HUES48 (cell line): ENCODE results near the gene PHYHD1.
A peak's percentile ranks its signal among the peaks of the same experiment; 100 is the strongest.

Source experiments
- H3K27ac ChIP-seq: one replicate; pipeline ENCODE4 v1.7.0; 2013; ENCODE audit warnings: low read depth, low read length, inconsistent platforms
- H3K27me3 ChIP-seq: 2 replicates; pipeline ENCODE4 v1.6.1; 2013; ENCODE audit warnings: mild to moderate bottlenecking, low read length; ENCODE audit not compliant: control insufficient read depth, insufficient read depth
- H3K36me3 ChIP-seq: 2 replicates; pipeline ENCODE4 v1.6.1; 2013; ENCODE audit warnings: low read length; ENCODE audit not compliant: control insufficient read depth, insufficient read depth
- H3K4me1 ChIP-seq: 2 replicates; pipeline ENCODE4 v1.6.1; 2013; ENCODE audit warnings: mild to moderate bottlenecking, low read length; ENCODE audit not compliant: control insufficient read depth, insufficient read depth
- H3K4me3 ChIP-seq: 2 replicates; pipeline ENCODE4 v1.5.1; 2013; ENCODE audit warnings: mild to moderate bottlenecking, low read depth, low read length
- H3K9ac ChIP-seq: 2 replicates; pipeline ENCODE4 v1.6.1; 2013; ENCODE audit warnings: mild to moderate bottlenecking, low read depth, low read length, moderate library complexity
- H3K9me3 ChIP-seq: 2 replicates; pipeline ENCODE4 v1.6.1; 2013; ENCODE audit warnings: low read length; ENCODE audit not compliant: control insufficient read depth, insufficient read depth

The PHYHD1 gene

GRCh38 chr9:128913048-128913900, 7.5 kb upstream of the PHYHD1 start:
- peaks cover 18% of the 10 kb centered on the region for H3K4me1 ChIP-seq
- H3K36me3 ChIP-seq: peaks cover 65% of the 10 kb centered on the region
- H3K27me3 ChIP-seq: no peaks in the 10 kb centered on the region
- peak overlapping the region; percentile 75 for H3K27ac ChIP-seq
- no peak overlapping the region for H3K4me3 ChIP-seq
- no peaks in the 10 kb centered on the region for H3K9me3 ChIP-seq
- H3K9ac ChIP-seq: no peak overlapping the region

- Histone ChIP-seq H3K27me3 (no peaks in the 10 kb centered on the region), H3K4me1 (peaks cover 18% of the 10 kb centered on the region), H3K9ac (no peak overlapping the region), H3K9me3 (no peaks in the 10 kb centered on the region), H3K36me3 (peaks cover 61% of the 10 kb centered on the region), H3K4me3 (no peak overlapping the region), H3K27ac (no peak overlapping the region)
These were observed 6.6 kb upstream of the PHYHD1 start for GRCh38 chr9:128913995-128914772.

GRCh38 chr9:128916204-128916603, 4.6 kb upstream of the PHYHD1 start:
- no peaks in the 10 kb centered on the region for H3K9me3 ChIP-seq
- H3K27ac ChIP-seq: no peak overlapping the region
- no peak overlapping the region for H3K9ac ChIP-seq
- H3K4me1 ChIP-seq: peaks cover 15% of the 10 kb centered on the region
- peaks cover 41% of the 10 kb centered on the region for H3K36me3 ChIP-seq
- no peak overlapping the region for H3K4me3 ChIP-seq
- no peaks in the 10 kb centered on the region for H3K27me3 ChIP-seq

- peaks cover 14% of the 10 kb centered on the region for H3K4me1 ChIP-seq
- H3K9ac ChIP-seq: no peak overlapping the region
- peaks cover 40% of the 10 kb centered on the region for H3K36me3 ChIP-seq
These were observed 4.0 kb upstream of the PHYHD1 start for GRCh38 chr9:128916745-128917144.

GRCh38 chr9:128917151-128917849, 3.5 kb upstream of the PHYHD1 start:
- no peaks in the 10 kb centered on the region for H3K9me3 ChIP-seq
- peaks cover 11% of the 10 kb centered on the region for H3K4me1 ChIP-seq
- H3K27me3 ChIP-seq: no peaks in the 10 kb centered on the region
- no peak overlapping the region for H3K27ac ChIP-seq
- H3K4me3 ChIP-seq: no peak overlapping the region
- peaks cover 40% of the 10 kb centered on the region for H3K36me3 ChIP-seq
- no peak overlapping the region for H3K9ac ChIP-seq

More at GRCh38 chr9:128916745-128917144, 4.0 kb upstream of the PHYHD1 start:
- Histone ChIP-seq H3K4me3 (no peak overlapping the region), H3K27me3 (no peaks in the 10 kb centered on the region), H3K9me3 (no peaks in the 10 kb centered on the region), H3K27ac (no peak overlapping the region)

GRCh38 chr9:128918921-128919320, 1.9 kb upstream of the PHYHD1 start:
- H3K9ac ChIP-seq: no peak overlapping the region
- no peak overlapping the region for H3K27ac ChIP-seq
- H3K36me3 ChIP-seq: peaks cover 40% of the 10 kb centered on the region
- no peaks in the 10 kb centered on the region for H3K27me3 ChIP-seq
- no peaks in the 10 kb centered on the region for H3K9me3 ChIP-seq
- H3K4me1 ChIP-seq: peaks cover 7% of the 10 kb centered on the region; the same call in 1 of the 2 replicates
- no peak overlapping the region for H3K4me3 ChIP-seq

GRCh38 chr9:128919402-128920089, 1.2 kb upstream of the PHYHD1 start:
- H3K27ac ChIP-seq: no peak overlapping the region
- no peaks in the 10 kb centered on the region for H3K27me3 ChIP-seq
- no peak overlapping the region for H3K9ac ChIP-seq
- H3K4me1 ChIP-seq: peaks cover 7% of the 10 kb centered on the region; the same call in 1 of the 2 replicates
- no peak overlapping the region for H3K4me3 ChIP-seq
- peaks cover 37% of the 10 kb centered on the region for H3K36me3 ChIP-seq
- H3K9me3 ChIP-seq: no peaks in the 10 kb centered on the region

GRCh38 chr9:128921881-128922763, 1.3 kb downstream of the PHYHD1 start:
- H3K27ac ChIP-seq: peak overlapping the region; percentile 89
- H3K36me3 ChIP-seq: peaks cover 15% of the 10 kb centered on the region
- peaks cover 7% of the 10 kb centered on the region; the same call in 1 of the 2 replicates for H3K4me1 ChIP-seq
- no peaks in the 10 kb centered on the region for H3K27me3 ChIP-seq
- H3K9me3 ChIP-seq: no peaks in the 10 kb centered on the region
- 0 out of 2 replicates have a peak overlapping the region, but pooled peaks have one; percentile 46 for H3K9ac ChIP-seq
- H3K4me3 ChIP-seq: peak overlapping the region; percentile 69

GRCh38 chr9:128923493-128923883, 2.7 kb downstream of the PHYHD1 start:
- H3K9me3 ChIP-seq: no peaks in the 10 kb centered on the region
- H3K27ac ChIP-seq: no peak overlapping the region
- H3K36me3 ChIP-seq: 0 out of 2 replicates have a peak, but pooled peaks cover 5% of the 10 kb centered on the region
- H3K4me1 ChIP-seq: peaks cover 9% of the 10 kb centered on the region; the same call in 1 of the 2 replicates
- no peaks in the 10 kb centered on the region for H3K27me3 ChIP-seq
- no peak overlapping the region for H3K9ac ChIP-seq
- H3K4me3 ChIP-seq: no peak overlapping the region
